ENCODE results near the gene RABGEF1. TPM values are rescaled to one million over a fixed set of nuclear protein-coding genes. Genes with fewer than 3 reads are reported as not detected.
"Not testable (repeated sequence)": the region's sequence is repeated elsewhere in the genome, so short reads cannot be mapped to it uniquely, and the experiment has no call there.

Gene RABGEF1
- total and polyA plus RNA-seq, 2 experiments from 2014 or later, result 16.3 to 28.1 TPM

GRCh38 chr7:66824041-66824440 is 83.5 kb downstream of the RABGEF1 start:
- Histone ChIP-seq H3K4me2 (no peak overlapping the region), H3K4me3 (no peak overlapping the region), H3K27ac (no peak overlapping the region), H2AFZ (no peak overlapping the region), H3K4me1 (ENCODE audit: insufficient read depth) (no peaks in the 10 kb centered on the region), H3K79me2 (no peaks in the 10 kb centered on the region), H3K9me2 (replicated peaks; ENCODE audit: insufficient read depth) (no peaks in the 10 kb centered on the region), H3K36me3 (replicated peaks; ENCODE audit: insufficient read depth, low read depth) (no peaks in the 10 kb centered on the region), H3K27me3 (no peaks in the 10 kb centered on the region), H4K20me1 (ENCODE audit: insufficient read depth, poor library complexity, severe bottlenecking) (no peaks in the 10 kb centered on the region), H3K9me3 (ENCODE audit: low read depth) (no peaks in the 10 kb centered on the region)
- no peak for DNase-seq (ENCODE audit: low spot score)
- 91% methylated on average over 7 of the region's 7 CpGs for WGBS (ENCODE audit: low lambda C conversion rate, missing lambda C conversion rate)
- TF ChIP-seq, protein P1, sequence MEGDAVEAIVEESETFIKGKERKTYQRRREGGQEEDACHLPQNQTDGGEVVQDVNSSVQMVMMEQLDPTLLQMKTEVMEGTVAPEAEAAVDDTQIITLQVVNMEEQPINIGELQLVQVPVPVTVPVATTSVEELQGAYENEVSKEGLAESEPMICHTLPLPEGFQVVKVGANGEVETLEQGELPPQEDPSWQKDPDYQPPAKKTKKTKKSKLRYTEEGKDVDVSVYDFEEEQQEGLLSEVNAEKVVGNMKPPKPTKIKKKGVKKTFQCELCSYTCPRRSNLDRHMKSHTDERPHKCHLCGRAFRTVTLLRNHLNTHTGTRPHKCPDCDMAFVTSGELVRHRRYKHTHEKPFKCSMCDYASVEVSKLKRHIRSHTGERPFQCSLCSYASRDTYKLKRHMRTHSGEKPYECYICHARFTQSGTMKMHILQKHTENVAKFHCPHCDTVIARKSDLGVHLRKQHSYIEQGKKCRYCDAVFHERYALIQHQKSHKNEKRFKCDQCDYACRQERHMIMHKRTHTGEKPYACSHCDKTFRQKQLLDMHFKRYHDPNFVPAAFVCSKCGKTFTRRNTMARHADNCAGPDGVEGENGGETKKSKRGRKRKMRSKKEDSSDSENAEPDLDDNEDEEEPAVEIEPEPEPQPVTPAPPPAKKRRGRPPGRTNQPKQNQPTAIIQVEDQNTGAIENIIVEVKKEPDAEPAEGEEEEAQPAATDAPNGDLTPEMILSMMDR (IDR thresholded peaks at IDR 0.05; ENCODE audit: poor library complexity), result no peak
- no peak for TF ChIP-seq EZH2phosphoT487 (IDR thresholded peaks at IDR 0.05; ENCODE audit: low read depth, severe bottlenecking, unreplicated experiment)
- TF ChIP-seq EZH2 (IDR thresholded peaks at IDR 0.05; ENCODE audit: borderline replicate concordance), result no peak

DNA sequence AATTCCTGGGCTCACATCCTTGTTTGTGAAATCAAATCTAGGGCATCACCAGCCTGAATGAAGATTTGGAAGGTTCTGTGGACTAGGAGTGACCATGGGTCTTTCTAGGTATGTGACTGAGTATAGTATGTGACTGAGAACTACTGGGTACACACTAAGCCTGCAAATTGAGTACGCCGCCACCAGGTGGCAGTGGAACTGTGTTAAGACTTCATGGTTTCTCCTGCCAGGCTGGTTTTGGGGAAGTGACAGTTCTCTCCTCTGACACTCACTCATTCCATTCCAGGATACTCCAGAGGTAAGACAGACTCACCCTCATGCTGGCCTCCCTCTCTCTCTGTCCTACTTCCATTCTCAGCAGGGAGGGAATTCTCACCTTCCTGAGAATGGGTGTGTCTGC is 85.0 kb downstream of the RABGEF1 start:
- WGBS (ENCODE audit: low lambda C conversion rate, missing lambda C conversion rate), result 38% methylated on average over 2 of the region's 2 CpGs
- DNase-seq (ENCODE audit: low spot score), result peak; percentile 31
- H3K9me2 ChIP-seq (replicated peaks; ENCODE audit: insufficient read depth); H3K4me2 ChIP-seq; H3K4me1 ChIP-seq (ENCODE audit: insufficient read depth); H3K9me3 ChIP-seq (ENCODE audit: low read depth); H3K79me2 ChIP-seq; H3K36me3 ChIP-seq (replicated peaks; ENCODE audit: insufficient read depth, low read depth); H3K27me3 ChIP-seq; H3K4me3 ChIP-seq; H2AFZ ChIP-seq; H4K20me1 ChIP-seq (ENCODE audit: insufficient read depth, poor library complexity, severe bottlenecking); H3K27ac ChIP-seq: not testable (repeated sequence)
- TF ChIP-seq, protein P1 (IDR thresholded peaks at IDR 0.05; ENCODE audit: poor library complexity), result peak; percentile 20

DNA sequence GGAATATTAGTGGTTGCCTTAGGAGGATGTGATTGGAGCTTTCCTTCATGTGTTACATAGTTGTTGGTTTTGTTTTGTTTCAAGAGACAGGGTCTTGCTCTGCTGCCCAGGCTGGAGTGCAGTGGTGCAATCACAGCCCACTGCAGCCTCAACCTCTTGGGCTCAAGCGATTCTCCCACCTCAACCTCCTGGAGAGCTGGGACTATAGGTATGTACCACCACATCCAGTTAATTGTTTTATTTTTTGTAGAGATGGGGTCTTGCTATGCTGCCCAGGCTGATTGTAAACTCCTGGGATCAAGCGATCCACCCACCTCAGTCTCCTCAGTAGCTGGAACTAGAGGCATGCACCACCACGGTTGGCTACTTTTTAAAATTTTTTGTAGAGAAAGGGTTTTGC is 86.1 kb downstream of the RABGEF1 start:
- no peaks in the 10 kb centered on the region for H3K27me3 ChIP-seq
- no peak for DNase-seq (ENCODE audit: low spot score)
- no peak overlapping the region for H3K4me3 ChIP-seq
- WGBS (ENCODE audit: low lambda C conversion rate, missing lambda C conversion rate), result 100% methylated on average over 3 of the region's 3 CpGs
- no peak overlapping the region for H3K4me2 ChIP-seq
- H3K27ac ChIP-seq, result no peak overlapping the region
- H3K4me1 ChIP-seq (ENCODE audit: insufficient read depth), result no peaks in the 10 kb centered on the region
- no peak overlapping the region for H2AFZ ChIP-seq
- TF ChIP-seq, protein P1 (IDR thresholded peaks at IDR 0.05; ENCODE audit: poor library complexity), result no peak
- TF ChIP-seq EZH2phosphoT487 (IDR thresholded peaks at IDR 0.05; ENCODE audit: low read depth, severe bottlenecking, unreplicated experiment) (no peak), EZH2 (IDR thresholded peaks at IDR 0.05; ENCODE audit: borderline replicate concordance) (no peak)
- no peaks in the 10 kb centered on the region for H3K79me2 ChIP-seq
- H3K9me3 ChIP-seq (ENCODE audit: low read depth), result no peaks in the 10 kb centered on the region
- H3K36me3 ChIP-seq (replicated peaks; ENCODE audit: insufficient read depth, low read depth), result no peaks in the 10 kb centered on the region
- no peaks in the 10 kb centered on the region for H3K9me2 ChIP-seq (replicated peaks; ENCODE audit: insufficient read depth)
- no peaks in the 10 kb centered on the region for H4K20me1 ChIP-seq (ENCODE audit: insufficient read depth, poor library complexity, severe bottlenecking)

GRCh38 chr7:66830976-66831375 is 90.4 kb downstream of the RABGEF1 start:
- not testable (repeated sequence) for H3K36me3 ChIP-seq (replicated peaks; ENCODE audit: insufficient read depth, low read depth); H2AFZ ChIP-seq; H3K27me3 ChIP-seq; H3K27ac ChIP-seq; H3K4me2 ChIP-seq; H4K20me1 ChIP-seq (ENCODE audit: insufficient read depth, poor library complexity, severe bottlenecking); DNase-seq (ENCODE audit: low spot score); H3K4me3 ChIP-seq; H3K79me2 ChIP-seq; H3K9me3 ChIP-seq (ENCODE audit: low read depth); H3K4me1 ChIP-seq (ENCODE audit: insufficient read depth); H3K9me2 ChIP-seq (replicated peaks; ENCODE audit: insufficient read depth)
- WGBS (ENCODE audit: low lambda C conversion rate, missing lambda C conversion rate), result 91% methylated on average over 6 of the region's 6 CpGs

Data from hepatocyte (in vitro differentiated cells).